Breast epithelium (tissue), 4 donors: ENCODE measurements around the gene TXNRD1. TPM values are rescaled to one million over a fixed set of nuclear protein-coding genes. Genes with fewer than 3 reads are reported as not detected.

Experiments used
- DNase-seq, 2 donors: peaks; one replicate each; pipeline ENCODE4 v3.0.0-alpha.2; 2019; ENCODE audit warnings: low spot score in 2 of 2
- H3K27ac ChIP-seq, 2 donors: fragments of 200-600 bp; sonication (generic) in 1 of 2; one replicate each; pipeline ENCODE4 v1.5.1; 2016 to 2019; ENCODE audit warnings: mild to moderate bottlenecking in 1 of 2
- H3K27me3 ChIP-seq, 2 donors: fragments of 200-600 bp; sonication (generic) in 1 of 2; one replicate each; pipeline versions ENCODE4 v1.5.1 to v1.6.0; 2017 to 2019; ENCODE audit warnings: control low read depth in 1 of 2, mild to moderate bottlenecking in 1 of 2
- H3K36me3 ChIP-seq: fragments of 200-600 bp; one replicate; pipeline ENCODE4 v1.5.1; 2019
- H3K4me1 ChIP-seq, 2 donors: fragments of 200-600 bp; sonication (generic); one replicate each; pipeline ENCODE4 v1.5.1; 2016 to 2019; ENCODE audit warnings: control low read depth in 1 of 2
- H3K4me3 ChIP-seq, 3 donors: fragments of 200-600 bp; sonication (generic); 1 replicate in 2 of 3; 2 replicates in 1 of 3; pipeline ENCODE4 v1.5.1; 2016 to 2019; ENCODE audit warnings: mild to moderate bottlenecking in 3 of 3, moderate library complexity in 2 of 3
- H3K9me3 ChIP-seq, 2 donors: fragments of 200-600 bp; sonication (generic) in 1 of 2; one replicate each; pipeline ENCODE4 v1.5.1; 2016 to 2019; ENCODE audit warnings: control low read depth in 1 of 2
- CTCF ChIP-seq, 3 donors: fragments of 450-650 bp; IDR thresholded peaks; one replicate each; pipeline ENCODE4 v1.5.1; 2016 to 2017; ENCODE audit warnings: antibody characterized with exemption in 3 of 3, mild to moderate bottlenecking in 3 of 3, moderate library complexity in 3 of 3
- POLR2A ChIP-seq: fragments of 450-650 bp; IDR thresholded peaks from one replicate; pipeline ENCODE4 v1.6.1; 2016; ENCODE audit warnings: antibody characterized with exemption, mild to moderate bottlenecking, moderate library complexity
- POLR2AphosphoS5 ChIP-seq, 3 donors: sonication (generic); formaldehyde crosslinking; IDR thresholded peaks; one replicate each; pipeline ENCODE4 v1.6.1; 2017; ENCODE audit warnings: antibody characterized with exemption in 3 of 3
- intact Hi-C: fragments of 100-400 bp; cut with DNase I; formaldehyde crosslinking; loops from one replicate; pipeline ENCODE4 v1.15.1; 2023; ENCODE audit warnings: low total_unique reads
- total RNA-seq, 3 donors: library from RNA; depleted of rRNA; stranded (reverse); fragments of >200 nt; gene quantifications; one replicate each; pipeline ENCODE4 v1.1.0, GENCODE V29; 2016

Gene TXNRD1
- total RNA-seq, 3 donors from 2014 or later, result 60.2 to 137 (median 103) TPM

- intact Hi-C loops, result no loop called here
- Histone ChIP-seq H3K4me1 (peaks cover 19 to 26% of the 10 kb centered on the region in 2 donors), H3K36me3 (no peaks in the 10 kb centered on the region), H3K27me3 (no peaks in the 10 kb centered on the region), H3K27ac (peak overlapping the region; percentile 18 to 79), H3K9me3 (peaks cover 13 to 18% of the 10 kb centered on the region in 2 donors), H3K4me3 (no peak overlapping the region)
- TF ChIP-seq POLR2A (no peak), CTCF (IDR thresholded peaks at IDR 0.05) (no peak), POLR2AphosphoS5 (IDR thresholded peaks at IDR 0.05) (no peak)
- DNase-seq, result no peak
Observed at GRCh38 chr12:104182621-104183378, 32.8 kb upstream of the TXNRD1 start.

- DNase-seq, result no peak
- no peaks in the 10 kb centered on the region for H3K36me3 ChIP-seq
- H3K4me1 ChIP-seq, result peaks cover 13 to 19% of the 10 kb centered on the region in 2 donors
- peaks cover 13 to 19% of the 10 kb centered on the region in 2 donors for H3K9me3 ChIP-seq
- peak overlapping the region; percentile 10 to 32 for H3K27ac ChIP-seq
- intact Hi-C loops, result no loop called here
- no peak overlapping the region for H3K4me3 ChIP-seq
- TF ChIP-seq POLR2AphosphoS5 (IDR thresholded peaks at IDR 0.05), result no peak
- TF ChIP-seq CTCF (IDR thresholded peaks at IDR 0.05), result no peak
- TF ChIP-seq POLR2A, result no peak
- H3K27me3 ChIP-seq, result no peaks in the 10 kb centered on the region
Observed at GRCh38 chr12:104183443-104183842, 32.1 kb upstream of the TXNRD1 start.

GRCh38 chr12:104187446-104188155 is 28.0 kb upstream of the TXNRD1 start:
- H3K4me1 ChIP-seq, result peaks cover 0 to 4% of the 10 kb centered on the region in 2 donors
- no peak for TF ChIP-seq POLR2A
- no peak for TF ChIP-seq CTCF (IDR thresholded peaks at IDR 0.05)
- no peak for TF ChIP-seq POLR2AphosphoS5 (IDR thresholded peaks at IDR 0.05)
- intact Hi-C loops, result no loop called here
- no peaks in the 10 kb centered on the region for H3K27me3 ChIP-seq
- no peak overlapping the region for H3K4me3 ChIP-seq
- peaks cover 13 to 19% of the 10 kb centered on the region in 2 donors for H3K9me3 ChIP-seq
- H3K36me3 ChIP-seq, result no peaks in the 10 kb centered on the region
- DNase-seq, result peak in 1 of 2 donors; percentile 13
- H3K27ac ChIP-seq, result no peak overlapping the region

DNA sequence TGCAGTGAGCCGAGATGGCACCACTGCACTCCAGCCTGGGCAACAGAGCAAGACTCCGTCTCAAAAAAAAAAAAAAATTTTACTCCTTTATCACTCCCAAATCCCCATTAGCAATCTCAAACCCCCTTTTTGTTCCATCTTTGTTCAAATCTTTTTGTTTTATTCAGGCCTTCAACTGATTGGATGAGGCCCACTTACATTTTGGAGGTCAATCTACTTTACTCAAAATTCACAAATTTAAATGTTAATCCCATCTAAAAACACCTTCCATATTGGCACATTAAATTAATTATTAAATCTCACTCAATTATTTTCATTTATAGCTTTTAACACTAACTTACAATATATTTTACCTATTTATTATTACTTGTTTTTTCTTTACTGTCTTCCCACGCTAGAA is 27.0 kb upstream of the TXNRD1 start:
- no peak overlapping the region for H3K4me3 ChIP-seq
- TF ChIP-seq CTCF (IDR thresholded peaks at IDR 0.05), result no peak
- TF ChIP-seq POLR2A, result no peak
- no peak for TF ChIP-seq POLR2AphosphoS5 (IDR thresholded peaks at IDR 0.05)
- intact Hi-C loops, result no loop called here
- H3K27ac ChIP-seq, result no peak overlapping the region
- peaks cover 12 to 16% of the 10 kb centered on the region in 2 donors for H3K9me3 ChIP-seq
- H3K4me1 ChIP-seq, result no peaks in the 10 kb centered on the region
- DNase-seq, result no peak
- no peaks in the 10 kb centered on the region for H3K36me3 ChIP-seq
- no peaks in the 10 kb centered on the region for H3K27me3 ChIP-seq
